ENCODE data around the gene NINJ2.

- TF ChIP-seq EZH2 (IDR thresholded peaks at IDR 0.05; ENCODE audit: insufficient read depth, poor library complexity, severe bottlenecking) (no peak), EZH2phosphoT487 (IDR thresholded peaks at IDR 0.05; ENCODE audit: insufficient read depth, low read depth) (no peak)
Observed at GRCh38 chr12:645563-646071, 17.6 kb downstream of the NINJ2 start.

All from GM23248 (cell line).